Heart right ventricle (tissue), 16 donors: ENCODE data around the gene MEGF10. TPM values are rescaled to one million over a fixed set of nuclear protein-coding genes. Genes with fewer than 3 reads are reported as not detected.
"Not testable (repeated sequence)": the region's sequence is repeated elsewhere in the genome, so short reads cannot be mapped to it uniquely, and the experiment has no call there.

Source experiments
- ATAC-seq, 8 donors: fragments of 200-7000 bp; cut with Tn5 transposase; one replicate each; pipeline ENCODE4 v1.9.1; 2020; ENCODE audit warnings: mild to moderate bottlenecking in 8 of 8, moderate library complexity in 8 of 8, moderate number of reproducible peaks in 1 of 8
- DNase-seq, 2 donors: peaks; one replicate each; pipeline ENCODE4 v3.0.0-alpha.2; 2020
- H3K27ac ChIP-seq, 10 donors: fragments of 200-600 bp; sonication (generic) in 2 of 10; one replicate each; pipeline versions ENCODE4 v1.5.0 to v1.8.0; 2020 to 2022; ENCODE audit warnings: mild to moderate bottlenecking in 3 of 10
- H3K27me3 ChIP-seq, 7 donors: fragments of 200-600 bp; one replicate each; pipeline ENCODE4 v1.8.0; 2021 to 2022; ENCODE audit warnings: mild to moderate bottlenecking in 2 of 7
- H3K36me3 ChIP-seq, 9 donors: fragments of 200-600 bp; sonication (generic) in 1 of 9; one replicate each; pipeline versions ENCODE4 v1.5.0 to v1.8.0; 2020 to 2022; ENCODE audit warnings: mild to moderate bottlenecking in 2 of 9
- H3K4me1 ChIP-seq, 9 donors: fragments of 200-600 bp; sonication (generic) in 1 of 9; one replicate each; pipeline versions ENCODE4 v1.5.0 to v1.8.0; 2020 to 2022; ENCODE audit warnings: mild to moderate bottlenecking in 4 of 9
- H3K4me3 ChIP-seq, 10 donors: fragments of 200-600 bp; sonication (generic) in 2 of 10; one replicate each; pipeline versions ENCODE4 v1.5.0 to v1.8.0; 2020 to 2022; ENCODE audit warnings: mild to moderate bottlenecking in 7 of 10, moderate library complexity in 2 of 10
- H3K9me3 ChIP-seq, 11 donors: fragments of 200-600 bp in 10 of 11; sonication (generic) in 2 of 11; one replicate each; pipeline versions ENCODE4 v1.5.0 to v1.8.0; 2013 to 2022; ENCODE audit warnings: mild to moderate bottlenecking in 2 of 11, control low read depth in 1 of 11, moderate library complexity in 1 of 11
- WGBS, 2 donors: extraction: QIAGEN DNeasy Blood & Tissue Kit; methylation state at CpG; one replicate each; pipeline ENCODE4 v1.1.7; 2013; ENCODE audit warnings: inconsistent platforms in 1 of 2; 5-methylcytosine and 5-hydroxymethylcytosine counted together
- intact Hi-C, 10 donors: fragments of 100-400 bp; cut with DNase I; formaldehyde crosslinking; loops; one replicate each; pipeline versions ENCODE4 v1.11.1 to v1.14.2; 2022
- polyA plus RNA-seq, 2 donors: library from polyadenylated mRNA; stranded (reverse); fragments of 200-250 nt; gene quantifications; one replicate each; pipeline ENCODE4 v1.2.3, GENCODE V29; 2013
- total RNA-seq, 10 donors: library from RNA; stranded (reverse); fragmentation: NEBNext Ultra II Directional in 3 of 10; extraction: Animal tissue kit (Norgen Biotek cat#: 25700) in 3 of 10; gene quantifications; one replicate each; pipeline versions ENCODE4 v1.2.1 to v1.2.4, GENCODE V29; 2021 to 2023
- TF ChIP-seq, protein P1 (sequence below), 9 donors: fragments of 200-600 bp; sonication (generic) in 2 of 9; IDR thresholded peaks; one replicate each; pipeline versions ENCODE4 v1.5.0 to v1.8.0; 2021 to 2022; ENCODE audit warnings: antibody characterized with exemption in 9 of 9, mild to moderate bottlenecking in 5 of 9, moderate library complexity in 1 of 9
- donor health status: Arrhythmogenic right ventricular cardiomyopathy.
- donor health status: ischemic (EF 13 %, LVEDD 7.1; RV severe dilation, severe dysfunction).
- donor health status: healthy with polysubstance abuse.
- donor health status: DM: no; HTN: yes; CAD: no.
- donor health status: DM: no; HTN: no; CAD: no.
- donor health status: ischemic (EF 25% LVEDD 6.9; RV normal size, moderate dysfunction).
- donor health status: ischemic (EF 25% LVEDD 5.7; RV mildly dilated, moderate dysfunction).
- donor health status: healthy.
- donor health status: DM: yes; HTN: yes; CAD: no.
- donor health status: Ischemic cardiomyopathy.
- donor health status: ischemic (EF 35%, LVEDD 5.7; RV mildly dilated, moderate dysfunction).
- donor health status: nonischemic (EF 11% LVEDD 7.7; RV severe dilation, severe dysfunction).
- donor health status: DM: yes; HTN: yes; CAD: no.
- donor health status: PGD.
- donor health status: ischemic (EF 29% LVEDD 5.4; RV normal size, mild dysfunction).
- donor health status: nonischemic (EF 23%, LVEDD 6.1; RV moderate dilation, normal function).

MEGF10 gene
- total and polyA plus RNA-seq, 12 donors = 0.02 to 1.0 (median 0.24) TPM; not detected in 1

DNA sequence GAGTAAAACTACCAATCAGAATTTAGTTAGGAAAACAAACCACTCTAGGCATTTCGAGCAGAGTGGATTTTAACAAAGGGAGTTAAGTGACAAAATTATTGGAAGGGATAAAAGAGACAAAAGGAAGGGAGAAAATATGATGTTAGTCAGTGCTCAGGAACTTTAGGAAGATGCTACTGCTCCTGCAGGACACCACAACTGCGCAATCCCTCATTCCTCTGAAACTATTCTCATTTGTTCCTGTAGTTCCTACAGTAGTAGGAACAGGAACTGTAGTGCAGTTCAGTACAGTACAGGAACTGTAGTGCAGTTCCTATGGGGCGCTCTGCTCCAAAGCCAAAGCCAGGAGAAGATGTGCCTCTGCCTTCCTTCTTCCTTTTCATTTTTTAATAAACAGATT lies 29.9 kb upstream of the MEGF10 start:
- Histone ChIP-seq H3K9me3 (peaks cover 0 to 4% (median 0%) of the 10 kb centered on the region in 11 donors), H3K27me3 (no peaks in the 10 kb centered on the region), H3K27ac (no peak overlapping the region), H3K36me3 (no peaks in the 10 kb centered on the region), H3K4me3 (no peak overlapping the region), H3K4me1 (no peaks in the 10 kb centered on the region)
- ATAC-seq (no peak), DNase-seq (no peak)
- intact Hi-C loops = no loop called here
- WGBS, 2 donors = 84 to 88% methylated on average over 3 of the region's 3 CpGs
- TF ChIP-seq, protein P1, sequence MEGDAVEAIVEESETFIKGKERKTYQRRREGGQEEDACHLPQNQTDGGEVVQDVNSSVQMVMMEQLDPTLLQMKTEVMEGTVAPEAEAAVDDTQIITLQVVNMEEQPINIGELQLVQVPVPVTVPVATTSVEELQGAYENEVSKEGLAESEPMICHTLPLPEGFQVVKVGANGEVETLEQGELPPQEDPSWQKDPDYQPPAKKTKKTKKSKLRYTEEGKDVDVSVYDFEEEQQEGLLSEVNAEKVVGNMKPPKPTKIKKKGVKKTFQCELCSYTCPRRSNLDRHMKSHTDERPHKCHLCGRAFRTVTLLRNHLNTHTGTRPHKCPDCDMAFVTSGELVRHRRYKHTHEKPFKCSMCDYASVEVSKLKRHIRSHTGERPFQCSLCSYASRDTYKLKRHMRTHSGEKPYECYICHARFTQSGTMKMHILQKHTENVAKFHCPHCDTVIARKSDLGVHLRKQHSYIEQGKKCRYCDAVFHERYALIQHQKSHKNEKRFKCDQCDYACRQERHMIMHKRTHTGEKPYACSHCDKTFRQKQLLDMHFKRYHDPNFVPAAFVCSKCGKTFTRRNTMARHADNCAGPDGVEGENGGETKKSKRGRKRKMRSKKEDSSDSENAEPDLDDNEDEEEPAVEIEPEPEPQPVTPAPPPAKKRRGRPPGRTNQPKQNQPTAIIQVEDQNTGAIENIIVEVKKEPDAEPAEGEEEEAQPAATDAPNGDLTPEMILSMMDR (IDR thresholded peaks at IDR 0.05) = no peak

DNA sequence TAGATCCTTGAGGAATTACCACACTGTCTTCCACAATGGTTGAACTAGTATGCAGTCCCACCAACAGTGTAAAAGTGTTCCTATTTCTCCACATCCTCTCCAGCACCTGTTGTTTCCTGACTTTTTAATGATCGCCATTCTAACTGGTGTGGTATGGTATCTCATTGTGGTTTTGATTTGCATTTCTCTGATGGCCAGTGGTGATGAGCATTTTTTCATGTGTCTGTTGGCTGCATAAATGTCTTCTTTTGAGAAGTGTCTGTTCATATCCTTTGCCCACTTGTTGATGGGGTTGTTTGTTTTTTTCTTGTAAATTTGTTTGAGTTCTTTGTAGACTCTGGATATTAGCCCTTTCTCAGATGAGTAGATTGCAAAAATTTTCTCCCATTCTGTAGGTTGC lies 25.1 kb upstream of the MEGF10 start:
- H3K4me1 ChIP-seq, ATAC-seq, H3K27me3 ChIP-seq, H3K9me3 ChIP-seq, H3K27ac ChIP-seq, H3K4me3 ChIP-seq, H3K36me3 ChIP-seq, intact Hi-C loops, DNase-seq: not testable (repeated sequence)
- WGBS, 2 donors = 100% methylated on average over 1 of the region's 1 CpG

DNA sequence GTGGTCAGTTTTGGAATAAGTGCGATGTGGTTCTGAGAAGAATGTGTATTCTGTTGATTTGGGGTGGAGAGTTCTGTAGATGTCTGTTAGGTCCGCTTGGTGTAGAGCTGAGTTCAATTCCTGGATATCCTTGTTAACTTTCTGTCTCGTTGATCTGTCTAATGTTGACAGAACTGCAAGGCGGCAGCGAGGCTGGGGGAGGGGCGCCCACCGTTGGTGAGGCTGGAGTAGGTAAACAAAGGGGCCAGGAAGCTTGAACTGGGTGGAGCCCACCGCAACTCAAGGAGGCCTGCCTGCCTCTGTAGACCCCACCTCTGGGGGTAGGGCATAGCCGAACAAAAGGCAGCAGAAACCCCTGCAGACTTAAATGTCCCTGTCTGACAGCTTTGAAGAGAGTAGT lies 22.3 kb upstream of the MEGF10 start:
- ATAC-seq, intact Hi-C loops, H3K27ac ChIP-seq, H3K27me3 ChIP-seq, H3K4me3 ChIP-seq, H3K4me1 ChIP-seq, H3K36me3 ChIP-seq, DNase-seq: not testable (repeated sequence)
- peaks cover 0 to 23% (median 0%) of the 10 kb centered on the region in 11 donors for H3K9me3 ChIP-seq
- WGBS, 2 donors = 52 to 63% methylated on average over 9 of the region's 9 CpGs

DNA sequence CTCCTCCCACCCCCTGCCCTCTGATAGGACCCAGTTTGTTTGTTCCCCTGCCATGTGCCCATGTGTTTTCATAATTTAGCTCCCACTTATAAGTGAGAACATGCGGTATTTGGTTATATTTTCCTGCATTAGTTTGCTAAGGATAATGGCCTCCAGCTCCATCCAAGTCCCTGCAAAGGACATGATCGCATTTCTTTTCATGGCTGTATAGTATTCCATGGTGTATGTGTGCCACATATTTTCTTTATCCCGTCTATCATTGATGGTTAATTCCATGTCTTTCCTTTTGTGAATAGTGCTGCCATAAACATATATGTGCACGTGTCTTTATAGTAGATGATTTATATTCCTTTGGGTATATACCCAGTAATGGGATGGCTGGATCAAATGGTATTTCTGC lies 19.9 kb upstream of the MEGF10 start:
- H3K27me3 ChIP-seq, H3K4me1 ChIP-seq, H3K27ac ChIP-seq, ATAC-seq, intact Hi-C loops, H3K4me3 ChIP-seq, H3K36me3 ChIP-seq, DNase-seq: not testable (repeated sequence)
- H3K9me3 ChIP-seq = peaks cover 0 to 23% (median 0%) of the 10 kb centered on the region in 11 donors
- WGBS, 2 donors = 91 to 92% methylated on average over 4 of the region's 4 CpGs

DNA sequence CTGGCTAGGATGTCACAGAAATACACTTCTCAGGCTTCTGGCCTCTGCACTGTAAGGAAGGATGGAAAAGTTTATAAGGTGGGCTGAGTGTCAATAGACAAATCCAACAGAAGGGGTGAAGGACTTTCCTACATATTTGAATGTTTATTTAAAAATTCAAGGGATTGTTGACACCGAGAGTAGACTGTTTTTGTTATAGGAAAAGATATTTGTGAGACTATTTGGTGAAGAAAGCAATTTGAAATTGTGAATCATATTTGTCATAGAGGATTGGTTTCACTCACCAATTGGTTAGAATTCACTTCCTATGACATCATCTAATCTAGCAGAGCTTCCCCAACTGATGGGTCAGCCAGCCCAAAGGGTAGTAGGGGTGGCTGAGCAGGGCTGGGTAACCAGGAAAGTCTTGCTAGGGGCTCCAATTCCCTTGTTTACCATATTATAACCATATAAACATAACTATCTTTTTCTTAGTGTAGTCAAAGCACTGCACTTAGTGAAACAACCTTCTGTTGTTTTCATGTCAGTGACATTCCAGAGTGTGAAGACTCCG lies 14.9 kb upstream of the MEGF10 start:
- H3K9me3 ChIP-seq = peaks cover 0 to 19% (median 0%) of the 10 kb centered on the region in 11 donors
- H3K36me3 ChIP-seq = no peaks in the 10 kb centered on the region
- peaks cover 0 to 18% (median 5%) of the 10 kb centered on the region in 7 donors for H3K27me3 ChIP-seq
- H3K27ac ChIP-seq = no peak overlapping the region
- whole genome bisulfite sequencing, 2 donors = 82 to 86% methylated on average over 2 of the region's 2 CpGs
- intact Hi-C loops = no loop called here
- H3K4me3 ChIP-seq = no peak overlapping the region
- TF ChIP-seq, protein P1 (IDR thresholded peaks at IDR 0.05) = no peak
- H3K4me1 ChIP-seq = no peaks in the 10 kb centered on the region
- ATAC-seq = no peak
- DNase-seq = no peak

DNA sequence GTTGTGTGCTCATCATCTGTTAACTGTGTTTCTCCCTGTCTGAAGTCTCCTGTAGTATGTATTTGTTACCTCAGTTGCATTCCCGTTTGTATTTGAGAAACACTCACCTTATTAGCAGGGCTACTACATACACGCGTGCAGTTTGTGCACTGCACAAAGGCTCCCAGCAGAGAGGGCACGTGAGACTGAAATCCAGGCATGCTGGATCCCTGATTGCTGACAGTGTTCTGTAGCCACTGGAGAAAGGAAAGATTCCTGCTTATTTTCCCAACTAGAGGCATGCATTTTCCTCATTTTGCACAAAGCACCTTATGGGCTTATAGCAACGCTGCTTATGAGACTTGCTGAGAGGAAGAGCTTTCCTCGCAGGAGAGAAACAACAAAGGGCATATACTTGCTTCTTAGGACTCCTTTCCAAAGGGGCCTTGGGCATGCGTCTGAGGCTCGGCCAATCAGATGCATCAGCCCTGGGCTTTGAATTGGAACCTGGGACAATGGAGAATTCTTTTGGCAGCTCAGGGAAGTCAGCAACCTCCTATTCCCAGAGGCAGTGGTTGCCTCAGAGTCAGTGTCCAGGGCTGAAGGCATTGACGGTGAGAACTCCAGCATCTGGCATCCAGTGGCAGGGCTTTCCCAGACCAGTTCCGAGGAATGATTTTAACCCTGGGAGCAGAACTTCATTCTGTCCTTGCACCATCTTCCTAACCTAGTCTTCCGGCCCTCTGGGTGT lies 9.9 kb upstream of the MEGF10 start:
- H3K4me1 ChIP-seq = no peaks in the 10 kb centered on the region
- H3K9me3 ChIP-seq = no peaks in the 10 kb centered on the region
- no peaks in the 10 kb centered on the region for H3K36me3 ChIP-seq
- intact Hi-C loops = loop anchor here in 1 of 10 donors (10.0 kb wide), 1 partner anchor 164 kb away; no protein-coding TSS in a partner anchor
- H3K4me3 ChIP-seq = no peak overlapping the region
- DNase-seq (no peak), ATAC-seq (no peak)
- H3K27me3 ChIP-seq = peaks cover 0 to 42% (median 12%) of the 10 kb centered on the region in 7 donors
- H3K27ac ChIP-seq = no peak overlapping the region
- TF ChIP-seq, protein P1 (IDR thresholded peaks at IDR 0.05) = no peak
- WGBS, 2 donors = 74 to 78% methylated on average over 11 of the region's 11 CpGs
